Measurements from ENCODE around the gene CYB5A. TPM values are rescaled to one million over a fixed set of nuclear protein-coding genes. Genes with fewer than 3 reads are reported as not detected.

Gene CYB5A
- total RNA-seq, 1 donor from 2014 or later, result 84.1 TPM

DNA sequence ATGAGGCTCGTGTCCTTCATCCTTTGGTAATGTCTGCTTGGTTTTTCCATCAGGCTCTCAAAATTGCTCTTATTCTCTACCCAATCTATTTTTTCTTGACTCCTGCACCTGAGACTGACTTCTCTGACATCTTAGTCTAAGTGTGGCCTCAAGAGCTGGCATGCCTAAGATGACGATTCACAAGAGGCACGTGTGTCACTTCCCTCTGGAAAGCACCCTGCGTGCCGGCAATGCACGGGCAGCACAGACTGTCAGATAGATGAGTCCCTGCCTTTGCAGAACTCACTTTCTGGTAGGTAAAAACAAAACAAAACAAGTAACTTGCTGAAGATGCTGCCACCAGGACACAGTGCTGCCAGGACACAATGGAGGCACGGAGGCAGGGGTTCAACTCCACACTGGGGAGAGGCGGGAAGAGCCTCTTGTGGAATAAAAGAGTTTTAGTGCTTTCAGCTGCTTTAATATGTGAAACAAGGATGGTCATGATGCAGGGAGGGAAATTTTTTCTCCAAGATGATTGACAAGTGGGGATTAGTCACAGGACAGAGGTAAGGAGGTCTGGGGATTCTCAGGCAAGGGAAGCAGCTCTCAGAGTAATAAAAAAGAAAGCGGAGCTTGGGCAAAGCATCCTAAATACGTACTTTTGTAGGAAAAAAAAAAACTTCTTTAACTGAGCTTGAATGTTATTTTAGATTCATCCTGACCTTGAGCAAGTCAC is 27.3 kb downstream of the CYB5A start:
- no peak for DNase-seq (ENCODE audit: low read depth)
- no peaks in the 10 kb centered on the region for H3K36me3 ChIP-seq (ENCODE audit: control insufficient read depth, insufficient read depth, low read length)
- no peak overlapping the region for H3K4me3 ChIP-seq (ENCODE audit: low read depth, low read length)
- no peak for TF ChIP-seq CTCF (IDR thresholded peaks at IDR 0.05; ENCODE audit: insufficient read depth, low read length, poor library complexity, severe bottlenecking)
- H3K27me3 ChIP-seq (ENCODE audit: control insufficient read depth, insufficient read depth, low read length), result no peaks in the 10 kb centered on the region

DNA sequence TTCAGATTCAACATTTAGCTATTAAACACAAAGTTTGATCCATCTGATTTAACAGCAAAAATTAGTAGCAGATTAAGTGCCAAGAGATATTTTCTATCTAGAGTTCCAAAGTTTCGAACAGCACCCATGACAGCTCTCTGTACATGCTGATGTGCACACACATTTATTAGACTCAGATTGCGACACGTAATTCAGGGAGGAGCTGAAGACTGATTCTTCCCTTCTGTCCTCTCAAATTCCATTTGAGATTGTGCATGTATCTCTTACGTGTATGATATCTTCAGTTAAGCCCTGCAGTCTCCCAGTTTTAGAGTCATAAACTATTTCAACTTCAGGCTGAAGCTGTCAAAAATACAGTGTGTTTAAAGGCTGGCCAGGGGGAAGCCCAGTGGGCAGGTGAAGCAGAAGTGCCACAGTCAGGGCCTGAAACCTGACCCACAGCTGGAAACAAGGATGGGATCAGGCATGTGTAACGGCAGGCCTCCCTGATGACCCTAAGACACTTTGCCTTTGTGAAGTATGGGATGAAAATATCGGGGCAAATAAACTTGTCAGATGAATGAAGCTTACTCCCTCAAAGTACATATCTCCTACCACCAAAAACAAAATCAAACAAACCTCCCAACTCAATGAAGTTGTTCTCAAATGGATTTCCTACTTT is 30.6 kb downstream of the CYB5A start:
- no peaks in the 10 kb centered on the region for H3K36me3 ChIP-seq (ENCODE audit: control insufficient read depth, insufficient read depth, low read length)
- no peak for TF ChIP-seq CTCF (IDR thresholded peaks at IDR 0.05; ENCODE audit: insufficient read depth, low read length, poor library complexity, severe bottlenecking)
- no peak for DNase-seq (ENCODE audit: low read depth)
- H3K4me3 ChIP-seq (ENCODE audit: low read depth, low read length), result no peak overlapping the region
- no peaks in the 10 kb centered on the region for H3K27me3 ChIP-seq (ENCODE audit: control insufficient read depth, insufficient read depth, low read length)

GRCh38 chr18:74259347-74259746 is 32.4 kb downstream of the CYB5A start:
- no peak overlapping the region for H3K4me3 ChIP-seq (ENCODE audit: low read depth, low read length)
- TF ChIP-seq CTCF (IDR thresholded peaks at IDR 0.05; ENCODE audit: insufficient read depth, low read length, poor library complexity, severe bottlenecking), result no peak
- no peaks in the 10 kb centered on the region for H3K36me3 ChIP-seq (ENCODE audit: control insufficient read depth, insufficient read depth, low read length)
- H3K27me3 ChIP-seq (ENCODE audit: control insufficient read depth, insufficient read depth, low read length), result no peaks in the 10 kb centered on the region
- DNase-seq (ENCODE audit: low read depth), result no peak

DNA sequence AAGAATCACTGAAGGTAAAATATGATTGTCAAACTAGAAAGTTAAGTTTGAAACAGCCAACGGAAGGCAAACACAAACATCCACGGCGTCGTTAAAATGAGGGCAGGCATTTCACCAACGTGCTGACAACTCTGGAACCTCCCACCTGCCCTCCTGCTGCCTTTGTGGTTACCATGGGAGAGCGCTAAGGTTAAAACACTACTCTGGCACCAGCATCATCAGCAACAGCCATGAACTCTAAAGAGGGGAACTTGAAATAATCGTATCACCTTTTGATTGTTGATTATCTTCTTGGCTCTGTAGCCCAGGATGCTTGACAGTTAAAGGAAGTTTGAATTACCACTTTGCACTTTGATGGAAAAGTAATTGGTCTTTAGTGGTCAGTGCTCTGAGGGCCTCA is 34.7 kb downstream of the CYB5A start:
- Histone ChIP-seq H3K36me3 (ENCODE audit: control insufficient read depth, insufficient read depth, low read length) (no peaks in the 10 kb centered on the region), H3K4me3 (ENCODE audit: low read depth, low read length) (no peak overlapping the region), H3K27me3 (ENCODE audit: control insufficient read depth, insufficient read depth, low read length) (no peaks in the 10 kb centered on the region)
- TF ChIP-seq CTCF (IDR thresholded peaks at IDR 0.05; ENCODE audit: insufficient read depth, low read length, poor library complexity, severe bottlenecking), result no peak
- DNase-seq (ENCODE audit: low read depth), result no peak

DNA sequence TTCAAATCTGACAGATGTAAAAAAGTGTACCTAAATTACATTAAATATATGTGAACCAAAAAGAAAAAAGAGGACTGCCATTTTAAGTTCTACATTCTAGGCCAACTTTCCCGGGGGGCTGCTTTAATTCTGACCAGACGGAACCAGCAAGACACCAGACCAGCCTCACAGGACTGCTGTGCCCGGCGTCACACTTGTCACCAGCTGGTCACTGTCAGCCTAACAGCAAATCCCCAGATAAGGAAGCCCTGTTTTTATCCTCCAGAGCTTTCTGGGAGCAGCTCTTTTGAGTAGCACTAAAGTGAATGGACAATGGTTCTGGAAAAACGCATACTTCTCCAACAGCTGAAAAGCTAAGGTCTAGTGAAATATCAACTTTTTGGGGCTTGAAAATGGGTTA is 35.6 kb downstream of the CYB5A start:
- Histone ChIP-seq H3K4me3 (ENCODE audit: low read depth, low read length) (no peak overlapping the region), H3K36me3 (ENCODE audit: control insufficient read depth, insufficient read depth, low read length) (no peaks in the 10 kb centered on the region), H3K27me3 (ENCODE audit: control insufficient read depth, insufficient read depth, low read length) (no peaks in the 10 kb centered on the region)
- no peak for DNase-seq (ENCODE audit: low read depth)
- TF ChIP-seq CTCF (IDR thresholded peaks at IDR 0.05; ENCODE audit: insufficient read depth, low read length, poor library complexity, severe bottlenecking), result no peak

All from kidney epithelial cell (primary cell).